Measurements from ENCODE around the gene BANP.
"Not testable (repeated sequence)": the region's sequence is repeated elsewhere in the genome, so short reads cannot be mapped to it uniquely, and the experiment has no call there.

BANP gene

DNA sequence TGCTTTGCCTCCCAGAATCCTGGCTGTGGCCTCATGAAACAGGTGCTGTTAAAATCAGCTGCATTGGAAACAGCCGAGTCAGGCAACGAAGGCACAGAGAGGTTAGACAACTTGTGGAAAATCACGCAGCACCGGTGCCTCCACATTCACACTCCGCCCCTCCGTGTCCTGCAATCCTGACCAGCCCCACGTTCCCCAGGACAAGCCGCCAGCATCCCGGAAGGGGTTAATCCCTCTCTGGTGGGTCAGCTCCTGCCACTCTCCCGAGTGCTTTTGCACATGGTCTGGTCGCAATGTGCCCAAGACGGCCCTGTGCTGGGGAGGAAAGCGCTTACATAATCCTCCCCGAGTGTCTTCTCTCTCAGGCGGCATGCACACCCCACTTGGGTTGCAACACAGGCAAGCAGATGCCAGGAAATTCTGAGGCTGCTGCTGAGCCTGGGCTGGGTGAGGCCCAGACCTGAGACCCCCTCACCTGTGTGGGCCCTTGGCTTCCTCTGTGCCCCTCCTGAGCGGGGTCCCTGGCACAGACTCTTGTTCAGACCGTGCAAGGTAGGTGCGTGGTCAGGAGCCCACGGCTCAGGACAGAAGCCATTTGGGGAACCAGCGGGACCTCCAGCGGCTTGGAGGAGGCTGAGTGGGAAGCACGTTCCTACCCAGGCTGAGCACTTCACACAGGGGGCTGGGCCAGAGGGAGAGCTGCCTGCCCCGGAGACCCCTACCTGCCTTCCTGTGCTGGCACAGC, 138.6 kb downstream of the BANP start:
- not testable (repeated sequence) for DNase-seq

DNA sequence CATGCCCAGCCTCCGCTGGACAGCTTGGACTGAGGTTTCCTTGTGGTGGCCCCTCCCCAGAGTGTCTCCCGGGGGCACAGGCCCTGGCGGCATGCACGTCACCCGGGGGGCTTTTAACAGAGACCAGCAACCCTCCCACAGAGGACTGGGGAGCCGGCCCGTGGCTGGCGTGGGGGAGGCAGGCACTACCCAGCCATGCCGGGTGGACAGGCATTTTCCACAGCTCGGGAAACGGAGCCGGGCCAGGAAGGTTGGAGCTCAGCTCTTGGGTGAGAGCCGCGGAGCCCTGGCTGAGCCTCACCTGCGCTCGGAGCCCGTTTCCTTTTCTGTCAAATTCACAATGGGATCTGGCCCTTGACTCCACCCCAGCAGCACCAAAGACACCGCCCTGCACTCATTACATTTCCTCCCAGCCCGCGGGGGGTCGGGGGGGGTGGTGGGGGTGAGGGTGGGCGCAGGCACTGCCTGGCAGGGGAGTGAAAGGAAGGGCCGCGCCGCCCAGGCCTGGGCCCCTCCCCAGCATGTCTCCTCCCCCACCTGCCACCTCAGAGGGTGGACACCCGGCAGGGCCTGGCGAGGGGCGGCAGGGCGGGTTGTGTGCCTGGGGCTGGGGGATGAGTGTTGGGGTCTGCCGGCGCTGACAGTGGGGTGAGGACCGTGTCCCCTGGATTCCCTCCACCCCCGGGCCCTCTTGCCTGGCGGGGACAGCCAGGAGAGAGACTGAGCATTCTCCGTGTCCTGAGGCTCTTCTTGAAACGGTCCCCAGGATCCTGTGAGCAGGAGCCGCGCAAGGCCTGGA, 139.3 kb downstream of the BANP start:
- not testable (repeated sequence) for DNase-seq

DNA sequence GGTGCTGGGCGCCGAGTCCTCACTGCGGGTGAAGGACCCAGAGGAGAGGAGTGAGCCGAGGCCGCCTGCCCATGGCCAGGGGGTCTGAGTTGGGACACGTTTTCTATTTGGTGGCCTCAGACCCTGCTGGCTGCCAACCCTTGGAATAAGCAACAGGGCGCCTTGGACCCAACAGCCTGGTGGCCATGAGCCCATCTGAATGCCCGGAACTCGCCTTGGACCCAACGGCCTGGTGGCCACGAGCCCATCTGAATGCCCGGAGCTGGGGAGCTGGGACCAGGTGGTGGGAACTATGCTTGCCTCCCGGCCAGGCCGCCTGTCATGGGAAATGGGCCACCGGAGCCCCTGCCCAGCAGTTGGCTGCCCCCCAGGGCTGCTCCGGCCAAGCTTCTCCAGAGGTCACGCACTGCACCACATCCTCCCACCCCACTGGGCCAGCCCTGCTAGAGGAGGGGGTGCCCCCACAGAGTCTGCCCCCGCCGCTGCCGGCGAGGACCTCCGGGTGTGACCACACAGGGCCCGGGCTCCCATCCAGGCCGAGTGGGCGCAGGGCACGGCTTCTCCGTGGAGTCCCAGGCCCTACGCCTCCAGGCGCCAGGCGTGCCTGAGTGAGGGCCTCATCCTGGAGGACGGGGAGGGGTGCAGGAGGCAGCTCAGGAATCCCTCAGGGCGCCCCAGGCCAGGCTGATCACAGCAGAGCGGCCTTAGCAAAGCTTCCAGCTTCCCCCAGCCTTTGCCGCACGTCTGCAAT, 140.2 kb downstream of the BANP start:
- not testable (repeated sequence) for DNase-seq

DNA sequence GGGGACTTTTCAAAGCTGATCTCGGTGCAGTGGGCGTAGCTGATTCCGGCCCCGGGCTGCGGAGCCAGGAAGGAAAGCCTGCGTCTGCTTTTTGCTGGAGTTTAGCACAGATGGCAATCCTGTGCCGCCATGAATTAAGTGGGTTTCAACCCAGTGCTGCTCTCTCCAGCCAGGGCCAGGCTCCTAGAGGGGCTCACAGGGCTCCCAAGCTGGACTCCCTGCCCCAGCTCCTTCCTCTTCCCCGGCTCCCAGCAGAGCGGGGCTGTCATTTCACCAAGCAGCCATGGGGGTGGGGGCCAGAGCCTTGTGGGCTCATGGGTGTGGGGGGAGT, 140.7 kb downstream of the BANP start:
- not testable (repeated sequence) for DNase-seq

DNA sequence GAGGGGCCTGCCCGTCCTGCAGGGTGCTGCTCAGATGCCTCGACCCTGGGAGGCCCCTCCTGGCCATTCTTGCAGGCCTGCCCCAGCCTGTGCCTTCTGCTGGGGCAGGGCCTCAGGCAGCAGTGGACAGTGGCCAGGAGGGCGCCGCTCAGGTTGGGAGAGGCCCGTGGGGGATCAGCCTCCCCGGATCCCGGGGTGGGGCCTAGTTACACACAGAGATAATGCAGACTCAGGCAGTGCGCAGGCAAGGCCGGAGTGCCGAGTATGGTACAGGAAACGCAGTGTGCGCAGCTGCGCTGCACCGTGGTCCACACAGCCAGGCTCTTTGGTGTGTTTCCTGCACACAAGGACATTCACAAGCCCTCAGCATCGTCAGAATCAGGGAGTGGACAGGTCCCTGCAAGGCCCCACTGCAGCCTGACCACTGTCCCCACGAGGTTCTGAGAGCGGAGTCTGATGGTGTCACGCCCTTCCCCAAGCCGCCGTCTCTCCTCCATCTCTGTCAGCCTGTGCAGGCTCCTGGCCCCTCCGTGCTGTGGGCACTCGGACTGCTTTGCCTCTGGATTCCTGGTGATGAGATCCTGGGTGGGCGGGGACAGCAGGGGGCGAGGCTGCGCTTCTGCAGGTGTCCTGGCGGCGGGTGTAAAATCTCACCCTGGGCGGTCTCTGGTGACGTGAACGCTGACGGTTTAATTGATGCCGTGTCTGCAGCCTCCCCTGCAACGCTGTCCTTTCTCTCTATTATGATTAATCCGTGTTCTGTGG, 141.7 kb downstream of the BANP start:
- not testable (repeated sequence) for DNase-seq

DNA sequence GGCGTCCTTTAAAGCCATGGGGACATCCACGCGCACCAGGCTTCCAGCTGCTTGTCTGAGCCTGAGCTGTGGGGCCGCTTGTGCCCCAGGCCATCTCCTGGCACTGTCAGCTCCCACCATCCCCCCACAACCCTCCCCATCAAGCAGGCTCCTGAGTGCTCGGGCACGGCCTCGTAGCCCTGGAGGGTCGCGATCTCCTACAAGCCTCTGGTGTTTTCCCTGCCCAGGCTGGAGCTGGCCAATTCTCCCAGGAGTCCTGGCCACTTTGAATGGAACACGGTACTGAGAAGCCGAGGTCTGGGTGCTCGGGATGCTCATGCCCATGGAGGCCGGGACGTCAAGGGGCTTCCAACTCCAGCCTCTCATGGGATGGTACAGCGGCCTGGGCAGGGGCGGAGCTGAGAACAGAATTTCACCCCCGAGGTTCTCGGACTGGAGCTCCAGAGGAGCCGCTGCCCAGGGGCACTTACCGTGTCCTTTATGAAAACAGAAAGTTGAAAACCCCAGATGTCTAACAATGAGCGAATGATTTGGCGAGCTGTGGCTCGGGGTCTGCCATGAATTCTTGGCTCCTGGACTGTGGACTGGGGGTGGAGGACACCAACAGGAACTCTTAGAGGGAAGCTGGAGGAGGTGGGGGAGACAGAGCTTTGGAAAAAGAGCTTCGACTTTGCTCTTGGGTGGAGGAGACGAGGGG, 142.5 kb downstream of the BANP start:
- not testable (repeated sequence) for DNase-seq

DNA sequence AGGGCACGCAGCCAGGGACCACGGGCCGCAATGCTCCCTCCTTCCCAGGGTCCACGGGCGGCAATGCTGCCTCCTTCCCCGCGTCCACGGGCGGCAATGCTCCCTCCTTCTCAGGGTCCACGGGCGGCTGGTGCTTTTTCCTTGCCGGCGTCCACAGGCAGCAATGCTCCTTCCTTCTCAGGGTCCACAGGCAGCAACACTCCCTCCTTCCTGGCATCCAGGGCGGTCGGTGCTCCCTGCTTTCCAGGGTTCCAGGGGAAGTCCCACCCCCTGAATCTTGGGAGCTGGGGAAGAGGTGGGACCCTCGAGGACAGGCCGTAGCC, 143.0 kb downstream of the BANP start:
- DNase-seq = not testable (repeated sequence)

DNA sequence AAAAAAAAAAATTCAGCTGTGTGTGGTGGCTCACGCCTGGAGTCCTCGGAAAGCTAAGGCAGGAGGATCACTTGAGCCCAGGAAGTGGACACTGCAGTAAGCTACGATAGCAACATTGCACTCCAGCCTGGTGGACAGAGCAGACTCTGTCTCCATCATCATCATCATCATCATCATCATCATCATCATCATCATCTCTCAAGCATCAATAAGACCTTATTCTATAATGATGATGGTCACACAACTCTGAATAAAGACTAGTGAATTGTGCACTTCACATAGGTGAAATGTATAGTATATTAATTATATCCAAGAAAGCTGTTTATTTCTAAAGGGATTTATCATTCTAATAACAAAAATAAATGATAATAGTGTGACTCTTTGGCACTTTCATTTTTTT, 143.7 kb downstream of the BANP start:
- not testable (repeated sequence) for DNase-seq

DNA sequence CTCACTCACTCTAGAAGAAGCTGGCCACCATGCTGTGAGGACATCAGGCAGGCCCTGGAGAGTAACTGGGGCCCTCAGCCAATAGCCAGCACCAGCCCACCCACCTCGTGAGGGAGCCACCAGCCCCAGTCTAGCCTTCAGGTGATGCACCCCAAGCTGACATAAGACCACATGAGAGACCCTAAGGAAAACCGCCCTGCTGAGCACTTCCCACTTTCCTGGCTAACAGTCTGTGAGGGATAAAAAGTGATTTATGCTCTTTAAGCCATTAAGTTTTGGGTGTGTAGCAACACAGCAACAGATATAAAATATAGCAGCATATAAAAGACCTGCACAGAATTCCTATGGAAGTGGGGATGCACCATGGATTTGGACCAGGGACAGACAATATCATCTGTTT, 145.4 kb downstream of the BANP start:
- not testable (repeated sequence) for DNase-seq

DNA sequence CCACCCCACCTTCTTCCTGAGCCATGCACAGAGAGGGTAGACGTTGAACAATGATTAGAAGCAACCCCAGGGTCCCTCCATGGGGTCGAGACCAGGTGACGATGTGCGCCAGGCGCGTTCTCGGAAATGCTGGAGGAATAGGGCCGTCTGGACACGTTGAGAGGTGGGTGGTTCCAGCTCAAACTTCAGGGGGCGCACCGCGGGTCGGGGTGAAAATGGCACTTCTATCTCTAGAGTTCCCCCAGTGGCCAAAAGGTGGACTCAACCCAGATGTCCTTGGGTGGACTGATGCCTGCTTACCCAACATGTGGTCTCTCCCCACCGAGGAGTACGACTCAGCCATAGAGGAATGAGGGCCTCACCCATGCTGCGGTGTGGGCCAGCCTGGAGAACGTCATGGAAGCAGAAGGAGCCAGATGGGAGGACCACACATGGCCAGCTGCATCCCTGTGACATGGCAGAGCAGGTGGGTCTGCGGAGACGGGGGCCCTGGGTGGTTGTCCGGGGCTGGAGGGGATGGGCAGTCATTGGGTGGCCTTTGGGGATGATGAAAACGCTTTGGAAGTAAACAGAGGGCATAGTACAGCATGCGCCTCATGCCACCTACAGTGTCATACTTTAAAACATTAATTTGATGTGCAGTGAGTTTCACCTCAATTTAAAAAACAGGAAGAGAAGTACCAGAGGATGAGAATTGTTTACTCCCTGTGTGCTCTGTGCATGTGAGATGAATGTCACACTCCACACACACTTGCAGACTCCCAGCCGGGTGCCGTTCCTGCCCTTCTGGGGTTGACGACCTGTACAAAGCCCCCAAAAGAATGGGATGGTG, 147.7 kb downstream of the BANP start:
- not testable (repeated sequence) for DNase-seq

DNA sequence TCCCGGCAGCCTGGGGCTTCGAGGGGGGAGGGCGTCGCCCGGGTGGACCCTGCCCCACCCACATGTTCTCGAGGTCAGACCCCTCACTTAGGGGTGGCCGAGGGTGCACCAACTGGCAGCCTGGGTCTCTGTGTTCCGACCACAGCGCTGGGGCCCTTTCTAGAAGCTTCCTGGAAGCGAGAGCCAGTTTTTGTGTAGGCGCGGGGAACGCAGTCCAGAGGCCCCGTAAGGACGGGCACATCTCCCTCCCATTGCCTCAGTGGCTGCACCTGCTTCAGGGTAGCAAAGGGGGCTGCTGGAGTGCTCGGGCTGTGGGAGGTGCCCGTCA, 148.3 kb downstream of the BANP start:
- no peak for DNase-seq

DNA sequence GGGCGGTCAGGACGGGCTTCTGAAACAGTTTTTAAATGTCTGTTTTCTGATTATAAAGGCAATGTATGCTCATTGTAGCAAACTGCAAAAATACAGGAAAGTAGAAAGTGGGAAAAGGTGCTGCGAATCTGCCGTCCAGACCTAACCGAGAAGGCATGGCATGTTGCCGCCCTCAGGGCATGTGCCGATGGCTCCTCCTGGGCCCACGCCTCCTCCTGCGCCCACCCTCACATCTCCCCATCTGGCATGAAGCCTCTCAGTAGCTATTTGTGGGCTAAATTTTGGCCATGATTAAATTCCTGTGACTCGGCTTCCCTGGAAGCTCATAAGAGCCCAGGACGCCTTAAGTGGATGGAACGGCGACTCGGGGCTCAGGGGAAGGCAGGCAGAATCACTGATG, 148.7 kb downstream of the BANP start:
- DNase-seq = not testable (repeated sequence)

DNA sequence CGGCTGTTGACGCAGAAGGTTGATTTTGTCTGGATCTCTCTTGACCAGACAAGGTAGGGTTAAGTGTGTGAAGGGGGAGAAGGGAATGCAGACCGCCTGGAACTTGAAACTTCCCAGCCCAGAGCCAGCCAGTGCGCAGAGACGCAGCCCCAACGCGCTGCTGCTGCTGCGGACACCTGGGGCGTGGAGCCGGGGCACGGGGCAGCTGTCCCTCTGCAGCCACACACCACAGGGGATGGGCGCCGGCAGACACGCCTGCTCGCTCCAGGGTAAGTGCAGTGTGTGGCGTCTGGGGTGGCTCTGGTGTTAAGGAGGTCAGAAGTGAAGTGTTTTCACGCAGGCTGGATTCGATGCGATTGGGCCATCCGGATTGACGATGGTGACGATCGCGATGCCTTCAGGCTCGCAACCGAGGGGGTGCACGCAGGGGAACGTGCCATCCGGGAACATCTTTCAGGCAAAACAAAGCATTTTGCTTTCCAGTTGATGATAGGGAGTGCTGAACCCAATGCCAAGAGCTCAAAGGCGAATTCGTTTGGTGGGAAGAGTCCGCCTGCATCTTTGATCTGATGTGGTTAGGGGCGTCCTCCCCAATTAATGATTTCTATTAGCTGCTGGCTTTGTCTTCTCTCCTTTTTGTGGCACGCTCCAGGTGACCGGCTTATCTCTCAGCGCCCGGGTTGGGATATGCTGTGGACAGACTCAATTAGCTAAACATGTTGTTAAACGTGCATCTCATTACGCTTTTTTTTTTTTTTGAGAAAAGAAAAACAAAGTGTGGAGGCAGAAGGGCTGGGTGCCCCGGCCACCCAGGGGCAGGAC, 149.8 kb downstream of the BANP start:
- not testable (repeated sequence) for DNase-seq

DNA sequence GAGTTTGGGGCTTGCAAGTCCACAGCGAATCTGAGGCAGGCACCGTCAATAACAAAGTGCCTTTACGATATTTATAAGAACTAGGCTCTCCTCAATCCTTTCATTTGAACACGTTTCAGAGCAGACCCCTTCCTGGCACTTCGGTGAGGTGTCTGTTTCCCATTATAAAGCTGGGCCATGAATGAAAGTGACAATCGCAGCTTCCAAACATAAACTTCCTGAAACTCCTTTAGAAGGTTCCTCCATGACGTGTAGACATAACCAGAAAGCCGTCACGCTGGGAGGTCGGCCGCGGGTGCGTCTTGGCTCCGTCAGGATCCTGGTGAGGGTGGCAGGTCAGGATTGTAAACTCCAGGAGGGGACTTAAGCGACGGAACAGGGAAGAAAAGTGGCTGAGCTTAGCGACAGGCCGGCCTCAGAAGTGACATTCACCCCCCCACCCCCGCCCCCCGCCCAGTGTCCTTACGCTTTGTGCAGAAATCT, 150.4 kb downstream of the BANP start:
- not testable (repeated sequence) for DNase-seq

DNA sequence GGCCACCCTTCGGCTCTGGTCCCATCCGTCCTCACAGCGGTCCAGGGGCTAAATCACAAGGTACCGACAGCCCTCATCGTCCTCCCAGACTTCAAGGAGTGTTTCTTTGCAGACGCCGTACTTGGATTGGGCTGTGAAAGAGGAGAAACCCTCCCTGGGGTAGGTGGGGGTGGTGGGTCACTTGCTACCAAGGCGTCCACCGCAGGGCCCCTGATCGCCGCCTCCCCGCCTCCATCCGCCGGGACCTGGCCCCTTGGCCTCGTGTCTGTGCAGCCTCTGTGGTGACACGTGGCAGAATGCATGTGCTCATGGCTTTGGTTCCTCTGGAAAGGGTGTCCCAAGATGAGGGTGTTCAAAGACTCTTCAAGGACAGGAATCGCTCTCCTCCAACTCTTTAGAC, 151.4 kb downstream of the BANP start:
- no peak for DNase-seq

DNA sequence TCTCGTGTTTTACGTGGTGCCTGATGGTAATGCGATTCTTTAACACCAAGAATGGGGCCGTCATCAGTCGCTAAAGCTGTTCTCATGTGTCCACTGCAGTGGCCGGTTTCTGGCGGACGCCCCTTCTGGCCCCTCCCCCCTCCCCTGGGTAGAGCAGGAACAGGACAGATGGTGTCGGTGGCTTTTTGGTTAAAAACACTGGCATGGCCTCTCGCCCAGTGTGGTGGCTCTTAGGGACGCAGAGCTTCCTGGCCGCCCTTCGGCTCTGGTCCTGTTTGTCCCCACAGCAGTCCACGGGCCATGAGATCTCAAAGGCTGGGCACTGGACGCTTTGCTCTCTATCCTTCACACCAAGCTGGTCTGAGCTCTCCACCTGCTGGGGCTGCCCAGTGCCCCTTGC, 151.8 kb downstream of the BANP start:
- DNase-seq = no peak

DNA sequence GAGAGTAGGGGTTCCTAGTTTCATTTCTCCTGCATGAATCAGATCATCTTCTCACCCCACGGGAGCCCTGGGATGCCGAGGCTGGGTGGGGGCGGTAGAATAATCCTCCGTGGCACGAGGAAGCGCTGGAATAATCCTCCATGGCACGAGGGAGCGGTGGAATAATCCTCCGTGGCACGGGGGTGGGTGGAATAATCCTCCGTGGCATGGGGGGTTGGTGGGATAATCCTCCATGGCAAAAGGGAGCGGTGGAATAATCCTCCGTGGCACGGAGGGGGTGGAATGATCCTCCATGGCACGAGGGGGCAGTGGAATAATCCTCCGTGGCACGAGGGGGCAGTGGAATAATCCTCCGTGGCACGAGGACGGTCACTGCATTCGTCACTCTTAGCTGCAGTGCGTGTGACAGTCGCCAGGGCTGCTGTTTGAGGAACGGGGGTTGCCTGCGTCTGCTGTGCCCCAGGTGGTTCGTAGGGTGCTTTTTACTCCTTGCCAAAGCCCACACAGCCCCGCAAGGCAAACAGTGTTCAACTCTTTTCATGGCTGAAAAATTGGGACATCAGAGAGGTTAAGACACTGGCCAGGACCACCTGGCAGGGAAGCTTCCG, 152.5 kb downstream of the BANP start:
- no peak for DNase-seq

DNA sequence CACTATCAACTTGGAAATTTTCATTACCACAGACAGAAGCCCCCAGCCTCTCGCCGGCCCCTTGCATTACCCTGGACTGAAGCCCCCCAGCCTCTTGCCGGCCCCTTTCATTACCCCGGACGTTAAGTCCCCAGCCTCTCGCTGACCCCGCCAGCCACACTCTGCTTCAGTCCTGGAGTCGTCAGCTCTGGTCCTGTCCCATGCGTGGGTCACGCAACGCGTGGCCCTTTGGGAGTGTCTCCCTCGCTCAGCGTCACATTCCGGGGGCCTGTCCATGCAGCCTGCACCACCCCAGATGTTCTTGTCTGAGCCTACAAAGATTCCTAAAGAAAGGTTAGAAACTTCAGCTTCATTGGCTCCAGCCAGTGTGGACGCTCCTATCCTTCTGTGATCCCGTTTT, 153.1 kb downstream of the BANP start:
- not testable (repeated sequence) for DNase-seq

DNA sequence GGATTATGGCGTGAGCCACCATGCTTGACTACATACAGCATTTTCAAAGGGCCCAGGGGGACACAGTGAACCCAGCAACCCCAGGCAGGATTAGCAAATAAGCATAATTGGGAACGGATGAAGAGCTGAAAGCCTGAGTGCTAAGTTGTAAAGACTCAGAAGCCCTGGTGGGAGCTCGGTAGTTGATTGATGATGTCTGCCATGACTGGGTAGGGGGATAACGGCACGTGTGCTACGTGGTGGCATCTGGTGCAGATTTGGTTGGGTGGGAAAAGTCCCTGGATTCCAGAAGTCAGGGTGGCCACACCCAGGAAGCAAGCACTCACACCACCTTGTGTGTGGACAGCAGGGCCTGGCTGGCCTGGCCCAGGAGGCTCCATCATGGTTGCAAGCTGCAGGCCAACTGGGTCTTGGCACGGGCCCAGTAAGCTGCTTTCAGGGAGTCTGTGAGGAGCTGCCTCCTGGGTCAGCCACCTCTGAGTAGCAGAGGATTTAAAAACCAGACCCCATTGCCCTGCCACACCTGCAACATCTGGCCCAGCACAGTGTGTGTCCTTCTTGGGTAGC, 154.4 kb downstream of the BANP start:
- DNase-seq = not testable (repeated sequence)

DNA sequence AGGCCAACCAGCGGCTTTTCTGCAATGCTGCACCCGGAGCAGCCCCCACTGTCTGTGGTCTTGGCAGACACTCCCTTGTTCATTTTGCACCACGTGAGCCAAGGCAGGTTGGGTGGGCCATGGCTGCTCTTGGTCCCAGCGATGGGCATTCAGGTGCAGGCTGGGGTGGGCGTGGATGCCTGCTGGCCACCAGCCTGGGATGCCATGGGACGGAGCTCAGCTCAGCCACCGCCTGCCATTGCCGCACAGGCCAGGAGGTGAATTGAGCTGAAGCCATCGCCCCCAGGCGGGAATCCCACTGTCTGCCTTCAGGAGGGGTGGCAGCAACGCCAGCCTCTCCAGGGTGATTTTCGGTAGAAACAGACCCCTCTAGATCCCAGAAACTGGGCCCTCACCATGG, 155.3 kb downstream of the BANP start:
- DNase-seq = not testable (repeated sequence)
